GM13977 (cell line): ENCODE data around the gene TMEM190.

Experiments used
- DNase-seq: peaks from one replicate; pipeline ENCODE4 v3.0.0; 2012; ENCODE audit warnings: low spot score
- CTCF ChIP-seq: IDR thresholded peaks from 2 replicates; pipeline ENCODE4 v1.5.1; 2012; ENCODE audit warnings: mild to moderate bottlenecking, control low read depth; ENCODE audit not compliant: insufficient read depth; ENCODE audit errors: extremely low read depth, missing control alignments
- in situ Hi-C: fragments of 300-500 bp; cut with MboI; formaldehyde crosslinking; loops from one replicate; pipeline ENCODE4 v1.12.0; 2022; ENCODE audit warnings: low sequenced_read_pairs, low pct_unique_long_range_greater_than_20kb, mixed read lengths, inconsistent platforms; ENCODE audit not compliant: unreplicated experiment

The TMEM190 gene

GRCh38 chr19:55373993-55374757 is 2.5 kb upstream of the TMEM190 start:
- DNase-seq = no peak
- no peak for TF ChIP-seq CTCF
- in situ Hi-C loops = no loop called here

GRCh38 chr19:55377356-55378131 is 918 bp downstream of the TMEM190 start:
- in situ Hi-C loops = no loop called here
- DNase-seq = no peak
- no peak for TF ChIP-seq CTCF

- in situ Hi-C loops = no loop called here
- DNase-seq = no peak
- TF ChIP-seq CTCF = no peak
Observed at GRCh38 chr19:55379174-55379573, 2.5 kb downstream of the TMEM190 start.

DNA sequence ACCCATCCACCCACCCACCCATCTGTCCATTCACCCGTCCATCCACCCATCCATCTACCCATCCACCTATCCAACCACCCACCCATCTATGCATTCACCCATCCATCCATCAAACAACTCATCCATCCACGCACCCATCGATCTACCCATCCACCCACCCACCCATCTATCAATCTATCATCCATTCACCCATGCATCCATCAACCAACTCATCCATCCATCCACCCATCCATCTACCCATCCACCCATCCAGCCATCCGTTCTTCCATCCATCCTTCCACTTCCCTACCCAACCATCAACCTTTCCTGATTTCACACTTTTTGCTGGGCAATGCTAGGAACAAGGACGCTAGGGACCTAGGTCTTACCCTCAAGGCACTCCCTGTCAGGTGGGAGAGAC is 5.4 kb downstream of the TMEM190 start:
- no peak for TF ChIP-seq CTCF
- no peak for DNase-seq
- in situ Hi-C loops = no loop called here

GRCh38 chr19:55382522-55383054 is 6.0 kb downstream of the TMEM190 start:
- no peak for TF ChIP-seq CTCF
- in situ Hi-C loops = no loop called here
- DNase-seq = no peak

GRCh38 chr19:55383279-55384130 is 6.9 kb downstream of the TMEM190 start:
- in situ Hi-C loops = no loop called here
- peak; percentile 47 for TF ChIP-seq CTCF
- peak; percentile 91 for DNase-seq
